K562 (cell line): ENCODE measurements around the gene ZFP62. TPM values are rescaled to one million over a fixed set of nuclear protein-coding genes. Genes with fewer than 3 reads are reported as not detected.
A peak's percentile ranks its signal among the peaks of the same experiment; 100 is the strongest.

Experiments used
- ATF3 ChIP-seq, 2 experiments: fragments of 450-650 bp in 1 of 2; sonication (generic) in 1 of 2; formaldehyde crosslinking in 1 of 2; IDR thresholded peaks in 1 of 2; conservative IDR thresholded peaks in 1 of 2; 2 replicates each; pipeline versions ENCODE4 v1.6.1 to v1.8.1; 2016 to 2023; ENCODE audit warnings: mild to moderate bottlenecking in 2 of 2, moderate library complexity in 2 of 2, inconsistent platforms in 1 of 2, missing genetic modification reagents in 1 of 2
- CC2D1A ChIP-seq: fragments of 450-650 bp; IDR thresholded peaks from 2 replicates; pipeline ENCODE4 v1.6.1; 2017; ENCODE audit warnings: mild to moderate bottlenecking
- CHD4 ChIP-seq: fragments of 200-600 bp; sonication (generic); IDR thresholded peaks from 3 replicates; pipeline ENCODE4 v1.6.1; 2012; ENCODE audit warnings: low read depth, mild to moderate bottlenecking, mixed read lengths, low read length, inconsistent platforms; ENCODE audit not compliant: insufficient read depth, insufficient replicate concordance, poor library complexity, severe bottlenecking
- DDX20 ChIP-seq: fragments of 450-650 bp; IDR thresholded peaks from 2 replicates; pipeline ENCODE4 v1.6.1; 2016; ENCODE audit warnings: missing genetic modification characterization, low read depth, mild to moderate bottlenecking, missing compliant biosample characterization, moderate library complexity
- DPF2 ChIP-seq: fragments of 450-650 bp; IDR thresholded peaks from 2 replicates; pipeline ENCODE4 v1.6.1; 2016
- ELF2 ChIP-seq: fragments of 250-450 bp; sonication (Bioruptor Pico); IDR thresholded peaks from 2 replicates; pipeline ENCODE4 v1.5.0; 2021; ENCODE audit warnings: mild to moderate bottlenecking
- FUS ChIP-seq: fragments of 200-400 bp; formaldehyde crosslinking; optimal IDR thresholded peaks from 2 replicates; pipeline ENCODE3; 2017; ENCODE audit warnings: low read depth, low read length
- IRF9 ChIP-seq: fragments of 450-650 bp; IDR thresholded peaks from 2 replicates; pipeline ENCODE4 v1.6.1; 2016; ENCODE audit warnings: missing biosample characterization, missing genetic modification characterization
- JUNB ChIP-seq: fragments of 450-650 bp; formaldehyde crosslinking; conservative IDR thresholded peaks from 2 replicates; pipeline ENCODE4 v1.4.0; 2020; ENCODE audit warnings: mild to moderate bottlenecking
- MCM7 ChIP-seq, 2 experiments: fragments of 450-650 bp; IDR thresholded peaks; 2 replicates each; pipeline ENCODE4 v1.6.1; 2016 to 2018
- PHB2 ChIP-seq: fragments of 450-650 bp; IDR thresholded peaks from 2 replicates; pipeline ENCODE4 v1.6.1; 2017; ENCODE audit warnings: low read depth
- SREBF1 ChIP-seq: fragments of 150-350 bp; IDR thresholded peaks from 2 replicates; pipeline ENCODE4 v1.6.1; 2014; ENCODE audit warnings: antibody characterized with exemption, low read depth, low read length, borderline replicate concordance
- TCF3 ChIP-seq: sonication (generic); formaldehyde crosslinking; IDR thresholded peaks from 2 replicates; pipeline ENCODE4 v1.4.0; 2020; ENCODE audit warnings: mild to moderate bottlenecking, missing genetic modification reagents
- TGIF2 ChIP-seq: sonication (generic); formaldehyde crosslinking; IDR thresholded peaks from 2 replicates; pipeline ENCODE4 v1.8.1; 2022; ENCODE audit warnings: mild to moderate bottlenecking, missing genetic modification reagents, moderate library complexity
- ZFP36 ChIP-seq: fragments of 150-350 bp; IDR thresholded peaks from 2 replicates; pipeline ENCODE4 v1.6.1; 2018; ENCODE audit warnings: low read length, low read depth; ENCODE audit not compliant: partially characterized antibody
- ZKSCAN1 ChIP-seq: fragments of 150-350 bp; IDR thresholded peaks from 2 replicates; pipeline ENCODE4 v1.6.1; 2016; ENCODE audit warnings: low read depth, low read length
- ZNF184 ChIP-seq: sonication (generic); formaldehyde crosslinking; IDR thresholded peaks from 2 replicates; pipeline ENCODE4 v1.5.0; 2020; ENCODE audit warnings: missing genetic modification reagents
- ZNF518B ChIP-seq: fragments of 250-450 bp; sonication (Bioruptor Pico); IDR thresholded peaks from 2 replicates; pipeline ENCODE4 v1.5.0; 2021; ENCODE audit warnings: mild to moderate bottlenecking, moderate library complexity
- ZNF644 ChIP-seq: fragments of 200-800 bp; sonication (Bioruptor generic); IDR thresholded peaks from 2 replicates; pipeline ENCODE4 v1.6.1; 2016; ENCODE audit warnings: low read depth, missing genetic modification characterization, missing compliant biosample characterization
- ZNF75A ChIP-seq: fragments of 450-650 bp; formaldehyde crosslinking; IDR thresholded peaks from 2 replicates; pipeline ENCODE4 v1.4.0; 2020; ENCODE audit warnings: mild to moderate bottlenecking
- polyA plus RNA-seq, 8 experiments: library from polyadenylated mRNA; depleted of rRNA in 4 of 8; stranded (reverse) in 5 of 8; unstranded in 3 of 8; fragments of >200 nt; fragmentation: Nextera tagmentation in 2 of 8; fragmentation: Illumina TruSeq in 1 of 8; extraction: Ambion mirVana in 2 of 8; extraction: Trizol in 1 of 8; gene quantifications; 2 replicates each; pipeline versions ENCODE4 v1.2.1 to v1.2.3, GENCODE V29; 2011 to 2014; ENCODE audit warnings: inconsistent platforms in 1 of 8, missing spikeins in 1 of 8
- total RNA-seq, 7 experiments: library from RNA; depleted of rRNA in 6 of 7; stranded (reverse); fragments of >200 nt in 6 of 7; fragmentation: Illumina TruSeq in 2 of 7; extraction: Trizol in 2 of 7; gene quantifications; 2 replicates each; pipeline versions ENCODE4 v1.2.1 to v1.2.3, GENCODE V29; 2011 to 2021; ENCODE audit warnings: low replicate concordance in 1 of 7
- TF ChIP-seq, protein P1 (sequence below), 2 experiments: IDR thresholded peaks; 2 replicates each; pipeline ENCODE4 v1.6.1; 2012; ENCODE audit warnings: improper control_type of control experiment in 2 of 2, low read depth in 2 of 2, low read length in 2 of 2, borderline replicate concordance in 1 of 2

The ZFP62 gene
- total and polyA plus RNA-seq, 9 of the 15 experiments (the other 6 are each of a cell fraction or from before 2014, with no cell fraction given): 12.2 to 37.5 (median 25.0) TPM

GRCh38 chr5:180810210-180810958 is 50.7 kb downstream of the ZFP62 start (continued):
- TF ChIP-seq DPF2: peak; percentile 68
- TF ChIP-seq ELF2 (CRISPR knock-in tag): no peak
- no peak for TF ChIP-seq ZFP36
- peak; percentile 68 for TF ChIP-seq ZNF644 (tag)
- TF ChIP-seq ATF3 (IDR thresholded peaks at IDR 0.05): no peak
- TF ChIP-seq ATF3 (CRISPR knock-in tag; conservative IDR thresholded peaks at IDR 0.05): no peak
- TF ChIP-seq JUNB (CRISPR knock-in tag): no peak
- TF ChIP-seq, protein P1, sequence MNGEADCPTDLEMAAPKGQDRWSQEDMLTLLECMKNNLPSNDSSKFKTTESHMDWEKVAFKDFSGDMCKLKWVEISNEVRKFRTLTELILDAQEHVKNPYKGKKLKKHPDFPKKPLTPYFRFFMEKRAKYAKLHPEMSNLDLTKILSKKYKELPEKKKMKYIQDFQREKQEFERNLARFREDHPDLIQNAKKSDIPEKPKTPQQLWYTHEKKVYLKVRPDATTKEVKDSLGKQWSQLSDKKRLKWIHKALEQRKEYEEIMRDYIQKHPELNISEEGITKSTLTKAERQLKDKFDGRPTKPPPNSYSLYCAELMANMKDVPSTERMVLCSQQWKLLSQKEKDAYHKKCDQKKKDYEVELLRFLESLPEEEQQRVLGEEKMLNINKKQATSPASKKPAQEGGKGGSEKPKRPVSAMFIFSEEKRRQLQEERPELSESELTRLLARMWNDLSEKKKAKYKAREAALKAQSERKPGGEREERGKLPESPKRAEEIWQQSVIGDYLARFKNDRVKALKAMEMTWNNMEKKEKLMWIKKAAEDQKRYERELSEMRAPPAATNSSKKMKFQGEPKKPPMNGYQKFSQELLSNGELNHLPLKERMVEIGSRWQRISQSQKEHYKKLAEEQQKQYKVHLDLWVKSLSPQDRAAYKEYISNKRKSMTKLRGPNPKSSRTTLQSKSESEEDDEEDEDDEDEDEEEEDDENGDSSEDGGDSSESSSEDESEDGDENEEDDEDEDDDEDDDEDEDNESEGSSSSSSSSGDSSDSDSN (IDR thresholded peaks at IDR 0.05; ENCODE audit: borderline replicate concordance in 1 of 2, low read depth in 2 of 2, low read length in 2 of 2): 0 out of 4 replicates have a peak, but pooled peaks of 1 of the 2 experiments have one; percentile 19
- no peak for TF ChIP-seq IRF9 (tag)
- no peak for TF ChIP-seq ZNF184 (CRISPR knock-in tag)
- TF ChIP-seq FUS: no peak
- no peak for TF ChIP-seq SREBF1
- TF ChIP-seq CC2D1A: no peak
- TF ChIP-seq MCM7 (IDR thresholded peaks at IDR 0.05): no peak
- 0 out of 2 replicates have a peak, but pooled peaks have one; percentile 10 for TF ChIP-seq TCF3 (CRISPR knock-in tag)
- peak; percentile 42 for TF ChIP-seq CHD4
- TF ChIP-seq ZNF518B: no peak
- TF ChIP-seq TGIF2 (CRISPR knock-in tag): no peak
- no peak for TF ChIP-seq DDX20 (tag)
- no peak for TF ChIP-seq ZNF75A (CRISPR knock-in tag)
- no peak for TF ChIP-seq PHB2
- TF ChIP-seq ZKSCAN1: no peak
